Measurements from ENCODE around the gene ANKRD40.

Gene ANKRD40

DNA sequence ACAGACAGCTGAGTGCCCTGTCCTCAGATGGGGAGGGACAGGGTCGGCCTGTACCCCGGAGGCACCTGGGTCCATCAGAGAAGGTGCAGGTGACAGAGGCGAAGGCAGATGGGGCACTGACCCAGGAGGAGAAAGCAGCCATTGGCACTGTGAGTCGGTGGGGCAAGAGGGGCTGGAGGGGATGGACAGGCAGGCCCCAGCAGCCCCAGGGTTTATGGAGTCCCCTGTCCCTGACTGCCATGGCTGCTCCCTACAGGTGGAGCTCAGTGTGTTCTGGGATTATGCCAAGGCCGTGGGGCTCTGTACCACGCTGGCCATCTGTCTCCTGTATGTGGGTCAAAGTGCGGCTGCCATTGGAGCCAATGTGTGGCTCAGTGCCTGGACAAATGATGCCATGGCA is 32.1 kb downstream of the ANKRD40 start:
- no peak overlapping the region for H3K4me3 ChIP-seq (ENCODE audit: low read length in 2 of 2)
- DNase-seq (ENCODE audit: low spot score): no peak
- peak overlapping the region; percentile 67 for H3K18ac ChIP-seq (ENCODE audit: low read length)

DNA sequence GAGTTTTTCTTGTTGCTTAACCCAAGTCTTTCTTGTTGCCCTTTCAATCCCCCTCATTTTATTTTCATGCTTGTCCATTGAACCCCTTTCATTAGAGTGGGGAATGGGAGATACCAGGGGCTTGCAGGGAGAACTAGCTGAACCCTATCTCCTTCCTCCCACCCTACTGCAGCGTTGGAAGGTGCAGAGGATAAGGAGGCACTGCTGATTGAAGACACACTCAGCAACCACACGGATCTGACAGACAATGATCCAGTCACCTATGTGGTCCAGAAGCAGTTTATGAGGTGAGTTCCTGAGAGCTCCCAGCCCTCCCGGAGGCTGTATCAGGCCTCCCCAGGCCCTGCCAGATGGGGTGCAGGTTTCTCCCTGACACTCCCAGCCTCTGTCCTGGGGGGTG is 32.5 kb downstream of the ANKRD40 start:
- Histone ChIP-seq H3K79me1 (ENCODE audit: low read depth, low read length) (no peaks in the 10 kb centered on the region), H3K27me3 (ENCODE audit: control insufficient read depth in 3 of 3, insufficient read depth in 3 of 3, low read depth in 1 of 3, low read length in 3 of 3) (peaks cover 0 to 32% (median 0%) of the 10 kb centered on the region in 3 experiments), H2BK12ac (ENCODE audit: low read length) (peak overlapping the region; percentile 50), H3K4me1 (ENCODE audit: control insufficient read depth in 2 of 2, insufficient read depth in 1 of 2, low read depth in 1 of 2, low read length in 2 of 2) (no peaks in the 10 kb centered on the region), H3K18ac (ENCODE audit: low read length) (peak overlapping the region; percentile 45), H2BK5ac (ENCODE audit: low read length) (no peak overlapping the region), H3K9me3 (replicated peaks in 1 of 2; ENCODE audit: control insufficient read depth in 2 of 2, insufficient read depth in 1 of 2, low read depth in 1 of 2, low read length in 2 of 2) (no peaks in the 10 kb centered on the region), H3K4me2 (ENCODE audit: insufficient read depth, low read length, poor library complexity, severe bottlenecking) (no peak overlapping the region), H3K23ac (ENCODE audit: low read depth, low read length, poor library complexity) (no peak overlapping the region), H3K4ac (ENCODE audit: low read length) (no peak overlapping the region), H4K91ac (ENCODE audit: low read depth, low read length, poor library complexity) (peak overlapping the region; percentile 26), H2BK120ac (ENCODE audit: low read depth, low read length) (no peak overlapping the region), H3K36me3 (replicated peaks in 1 of 2; ENCODE audit: control insufficient read depth in 2 of 2, insufficient read depth in 2 of 2, low read length in 2 of 2) (no peaks in the 10 kb centered on the region), H2BK15ac (ENCODE audit: low read length) (peak overlapping the region; percentile 77), H3K9ac (ENCODE audit: low read depth, low read length, poor library complexity) (no peak overlapping the region), H3K4me3 (ENCODE audit: low read length in 2 of 2) (no peak overlapping the region), H4K8ac (ENCODE audit: low read depth, low read length) (no peak overlapping the region), H3K14ac (ENCODE audit: low read length) (peak overlapping the region; percentile 40), H3K27ac (replicated peaks; ENCODE audit: low read length) (no peak overlapping the region), H2AK5ac (ENCODE audit: low read depth, low read length) (peak overlapping the region; percentile 30), H2AFZ (ENCODE audit: low read length) (no peak overlapping the region)
- WGBS, 2 donors (ENCODE audit: extremely low coverage in 2 of 2, insufficient read length in 2 of 2, insufficient replicate concordance in 1 of 2): no CpG with 5 or more reads among the region's 3 CpGs
- DNase-seq (ENCODE audit: low spot score): no peak

More for the DNA sequence above, 32.1 kb downstream of the ANKRD40 start:
- Histone ChIP-seq H3K4me2 (ENCODE audit: insufficient read depth, low read length, poor library complexity, severe bottlenecking) (no peak overlapping the region), H3K36me3 (replicated peaks in 1 of 2; ENCODE audit: control insufficient read depth in 2 of 2, insufficient read depth in 2 of 2, low read length in 2 of 2) (no peaks in the 10 kb centered on the region), H3K4me1 (ENCODE audit: control insufficient read depth in 2 of 2, insufficient read depth in 1 of 2, low read depth in 1 of 2, low read length in 2 of 2) (no peaks in the 10 kb centered on the region), H2BK5ac (ENCODE audit: low read length) (no peak overlapping the region), H2BK120ac (ENCODE audit: low read depth, low read length) (no peak overlapping the region), H3K4ac (ENCODE audit: low read length) (no peak overlapping the region), H4K91ac (ENCODE audit: low read depth, low read length, poor library complexity) (peak overlapping the region; percentile 26), H3K9me3 (replicated peaks in 1 of 2; ENCODE audit: control insufficient read depth in 2 of 2, insufficient read depth in 1 of 2, low read depth in 1 of 2, low read length in 2 of 2) (no peaks in the 10 kb centered on the region), H3K14ac (ENCODE audit: low read length) (peak overlapping the region; percentile 40), H3K27ac (replicated peaks; ENCODE audit: low read length) (no peak overlapping the region), H2BK15ac (ENCODE audit: low read length) (peak overlapping the region; percentile 77), H3K27me3 (ENCODE audit: control insufficient read depth in 3 of 3, insufficient read depth in 3 of 3, low read depth in 1 of 3, low read length in 3 of 3) (peaks cover 0 to 33% (median 0%) of the 10 kb centered on the region in 3 experiments), H3K9ac (ENCODE audit: low read depth, low read length, poor library complexity) (no peak overlapping the region), H2AK5ac (ENCODE audit: low read depth, low read length) (peak overlapping the region; percentile 30), H3K23ac (ENCODE audit: low read depth, low read length, poor library complexity) (peak overlapping the region; percentile 59), H2AFZ (ENCODE audit: low read length) (no peak overlapping the region), H3K79me1 (ENCODE audit: low read depth, low read length) (no peaks in the 10 kb centered on the region), H2BK12ac (ENCODE audit: low read length) (peak overlapping the region; percentile 50), H4K8ac (ENCODE audit: low read depth, low read length) (no peak overlapping the region)
- no CpG with 5 or more reads among the region's 7 CpGs for WGBS, 2 donors (ENCODE audit: extremely low coverage in 2 of 2, insufficient read length in 2 of 2, insufficient replicate concordance in 1 of 2)

DNA sequence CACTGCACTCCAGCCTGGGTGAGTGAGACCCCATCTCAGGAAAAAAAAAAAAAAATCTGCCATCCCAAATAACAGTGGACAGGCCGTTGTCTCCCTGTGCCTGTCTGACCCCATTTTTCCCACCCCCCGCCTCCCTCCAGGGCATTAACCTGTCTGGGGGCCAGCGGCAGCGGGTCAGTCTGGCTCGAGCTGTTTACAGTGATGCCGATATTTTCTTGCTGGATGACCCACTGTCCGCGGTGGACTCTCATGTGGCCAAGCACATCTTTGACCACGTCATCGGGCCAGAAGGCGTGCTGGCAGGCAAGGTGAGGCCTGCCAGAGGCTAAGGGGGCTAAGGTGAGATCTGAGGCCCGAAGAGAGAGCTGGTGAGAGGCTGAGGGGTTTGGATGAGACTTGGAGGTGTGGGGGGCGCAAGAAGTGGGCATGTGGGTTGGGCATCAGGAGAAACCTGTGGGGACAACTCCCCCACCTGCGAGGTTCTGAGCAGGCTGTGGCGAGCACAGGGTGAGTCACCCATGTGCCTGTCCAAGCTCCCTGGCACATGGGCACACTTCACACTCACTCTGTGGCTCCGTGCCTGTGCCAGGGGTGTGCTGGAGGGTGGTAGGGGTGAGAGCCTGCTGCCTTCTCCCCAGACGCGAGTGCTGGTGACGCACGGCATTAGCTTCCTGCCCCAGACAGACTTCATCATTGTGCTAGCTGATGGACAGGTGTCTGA is 34.7 kb downstream of the ANKRD40 start:
- Histone ChIP-seq H3K27ac (replicated peaks; ENCODE audit: low read length) (no peak overlapping the region), H3K4me2 (ENCODE audit: insufficient read depth, low read length, poor library complexity, severe bottlenecking) (no peak overlapping the region)
- WGBS, 2 donors (ENCODE audit: extremely low coverage in 2 of 2, insufficient read length in 2 of 2, insufficient replicate concordance in 1 of 2): no CpG with 5 or more reads among the region's 20 CpGs

DNA sequence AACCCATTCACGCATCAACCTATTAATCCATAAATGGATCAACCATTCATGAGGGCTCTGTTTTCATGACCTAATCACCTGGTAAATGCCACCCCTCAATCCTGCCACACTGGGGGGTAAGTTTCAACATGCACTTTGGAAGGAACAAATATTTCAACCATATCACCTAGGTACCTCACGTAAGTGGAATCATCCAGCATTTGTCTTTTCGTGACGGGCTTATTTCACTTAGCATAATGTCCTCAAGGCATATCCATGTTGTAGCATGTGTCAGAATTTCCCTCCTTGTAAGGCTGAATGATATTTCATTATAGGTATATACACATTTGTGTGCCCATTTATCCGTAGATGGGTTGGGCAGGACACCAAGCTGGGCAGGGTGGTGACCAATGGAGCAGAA is 35.6 kb downstream of the ANKRD40 start:
- peaks cover 0 to 21% (median 0%) of the 10 kb centered on the region in 3 experiments for H3K27me3 ChIP-seq (ENCODE audit: control insufficient read depth in 3 of 3, insufficient read depth in 3 of 3, low read depth in 1 of 3, low read length in 3 of 3)
- H3K4me3 ChIP-seq (ENCODE audit: low read length in 2 of 2): no peak overlapping the region
- H3K27ac ChIP-seq (replicated peaks; ENCODE audit: low read length): no peak overlapping the region
- H3K23ac ChIP-seq (ENCODE audit: low read depth, low read length, poor library complexity): no peak overlapping the region
- no CpG with 5 or more reads among the region's 5 CpGs for WGBS, 2 donors (ENCODE audit: extremely low coverage in 2 of 2, insufficient read length in 2 of 2, insufficient replicate concordance in 1 of 2)
- H2BK12ac ChIP-seq (ENCODE audit: low read length): no peak overlapping the region
- H3K36me3 ChIP-seq (replicated peaks in 1 of 2; ENCODE audit: control insufficient read depth in 2 of 2, insufficient read depth in 2 of 2, low read length in 2 of 2): no peaks in the 10 kb centered on the region
- H4K8ac ChIP-seq (ENCODE audit: low read depth, low read length): no peak overlapping the region
- no peak overlapping the region for H4K91ac ChIP-seq (ENCODE audit: low read depth, low read length, poor library complexity)
- no peak for DNase-seq (ENCODE audit: low spot score)
- H3K14ac ChIP-seq (ENCODE audit: low read length): no peak overlapping the region
- no peak overlapping the region for H2AK5ac ChIP-seq (ENCODE audit: low read depth, low read length)
- no peaks in the 10 kb centered on the region for H3K79me1 ChIP-seq (ENCODE audit: low read depth, low read length)
- H2BK120ac ChIP-seq (ENCODE audit: low read depth, low read length): no peak overlapping the region
- H3K18ac ChIP-seq (ENCODE audit: low read length): no peak overlapping the region
- no peak overlapping the region for H3K4me2 ChIP-seq (ENCODE audit: insufficient read depth, low read length, poor library complexity, severe bottlenecking)
- H2BK5ac ChIP-seq (ENCODE audit: low read length): no peak overlapping the region
- no peak overlapping the region for H3K9ac ChIP-seq (ENCODE audit: low read depth, low read length, poor library complexity)
- H2AFZ ChIP-seq (ENCODE audit: low read length): no peak overlapping the region
- H2BK15ac ChIP-seq (ENCODE audit: low read length): no peak overlapping the region
- peaks cover 3 to 10% of the 10 kb centered on the region in 2 donors for H3K4me1 ChIP-seq (ENCODE audit: control insufficient read depth in 2 of 2, insufficient read depth in 1 of 2, low read depth in 1 of 2, low read length in 2 of 2)
- H3K4ac ChIP-seq (ENCODE audit: low read length): no peak overlapping the region
- no peaks in the 10 kb centered on the region for H3K9me3 ChIP-seq (replicated peaks in 1 of 2; ENCODE audit: control insufficient read depth in 2 of 2, insufficient read depth in 1 of 2, low read depth in 1 of 2, low read length in 2 of 2)

More for the DNA sequence above, 34.7 kb downstream of the ANKRD40 start:
- Histone ChIP-seq H2BK5ac (ENCODE audit: low read length) (no peak overlapping the region), H2AFZ (ENCODE audit: low read length) (no peak overlapping the region), H2BK120ac (ENCODE audit: low read depth, low read length) (peak overlapping the region; percentile 17), H3K36me3 (replicated peaks in 1 of 2; ENCODE audit: control insufficient read depth in 2 of 2, insufficient read depth in 2 of 2, low read length in 2 of 2) (no peaks in the 10 kb centered on the region), H3K79me1 (ENCODE audit: low read depth, low read length) (no peaks in the 10 kb centered on the region), H3K18ac (ENCODE audit: low read length) (peak overlapping the region; percentile 58), H3K9ac (ENCODE audit: low read depth, low read length, poor library complexity) (no peak overlapping the region), H3K23ac (ENCODE audit: low read depth, low read length, poor library complexity) (no peak overlapping the region), H3K4me1 (ENCODE audit: control insufficient read depth in 2 of 2, insufficient read depth in 1 of 2, low read depth in 1 of 2, low read length in 2 of 2) (peaks cover 3 to 8% of the 10 kb centered on the region in 2 donors), H3K14ac (ENCODE audit: low read length) (peak overlapping the region; percentile 49), H2BK15ac (ENCODE audit: low read length) (peak overlapping the region; percentile 84), H4K8ac (ENCODE audit: low read depth, low read length) (peak overlapping the region; percentile 76), H3K4ac (ENCODE audit: low read length) (no peak overlapping the region), H3K27me3 (ENCODE audit: control insufficient read depth in 3 of 3, insufficient read depth in 3 of 3, low read depth in 1 of 3, low read length in 3 of 3) (peaks cover 0 to 24% (median 0%) of the 10 kb centered on the region in 3 experiments), H3K9me3 (replicated peaks in 1 of 2; ENCODE audit: control insufficient read depth in 2 of 2, insufficient read depth in 1 of 2, low read depth in 1 of 2, low read length in 2 of 2) (no peaks in the 10 kb centered on the region), H2BK12ac (ENCODE audit: low read length) (no peak overlapping the region), H2AK5ac (ENCODE audit: low read depth, low read length) (peak overlapping the region; percentile 96), H4K91ac (ENCODE audit: low read depth, low read length, poor library complexity) (no peak overlapping the region), H3K4me3 (ENCODE audit: low read length in 2 of 2) (no peak overlapping the region)
- no peak for DNase-seq (ENCODE audit: low spot score)

Measured in neuronal stem cell (in vitro differentiated cells).